Stimulated activated CD8-positive, alpha-beta memory T cell treated with anti-CD3 and anti-CD28 coated beads, Interleukin-2, amount 100 ng/mL, for 1 hour (primary cell): ENCODE measurements around the gene TCF12.

Source experiments
- DNase-seq, 2 donors: peaks; one replicate each; pipeline ENCODE4 v3.0.0-alpha.2; 2020; ENCODE audit warnings: low read depth in 2 of 2

Gene TCF12

DNA sequence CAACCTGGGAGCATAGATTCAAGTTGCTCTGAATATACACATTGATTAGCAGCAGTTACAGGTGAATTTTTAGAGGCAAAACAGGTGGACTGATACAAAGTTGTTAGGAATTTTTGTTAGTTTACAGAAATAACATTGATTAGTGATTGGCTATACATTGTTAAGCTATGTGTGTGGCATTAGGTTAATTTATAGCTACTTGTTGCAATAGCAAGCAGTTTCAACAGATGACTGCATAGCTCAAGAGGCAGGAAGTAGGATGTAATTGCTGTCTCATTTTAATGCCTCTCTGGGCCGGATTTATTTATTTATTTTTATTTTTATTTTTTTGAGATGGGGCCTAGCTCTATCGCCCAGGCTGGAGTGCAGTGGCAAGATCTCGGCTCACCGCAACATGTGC lies 99.7 kb downstream of the TCF12 start:
- DNase-seq = no peak

GRCh38 chr15:57019496-57020160 lies 101.2 kb downstream of the TCF12 start:
- DNase-seq = no peak

- no peak for DNase-seq
Measured at GRCh38 chr15:57025264-57025926, 107.0 kb downstream of the TCF12 start.

GRCh38 chr15:57026016-57026592 lies 107.7 kb downstream of the TCF12 start:
- DNase-seq = no peak

DNA sequence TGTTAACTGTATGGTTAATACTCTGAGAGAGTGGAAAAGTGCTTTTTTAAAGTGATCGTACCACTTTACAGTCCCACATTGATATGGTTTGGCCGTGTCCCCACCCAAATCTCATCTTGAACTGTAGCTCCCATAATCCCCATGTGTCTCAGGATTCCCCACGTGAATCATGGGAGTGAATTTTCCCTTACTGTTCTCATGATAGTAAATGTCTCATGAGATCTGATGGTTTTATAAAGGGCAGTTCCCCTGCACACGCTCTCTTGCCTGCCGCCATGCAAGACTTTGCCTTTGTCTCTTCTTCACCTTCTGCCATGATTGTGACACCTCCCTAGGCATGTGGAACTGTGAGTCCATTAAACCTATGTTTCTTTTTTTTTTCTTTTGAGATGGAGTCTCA lies 109.2 kb downstream of the TCF12 start:
- no peak for DNase-seq

- DNase-seq = no peak
Measured at GRCh38 chr15:57028176-57028575, 109.7 kb downstream of the TCF12 start.

DNA sequence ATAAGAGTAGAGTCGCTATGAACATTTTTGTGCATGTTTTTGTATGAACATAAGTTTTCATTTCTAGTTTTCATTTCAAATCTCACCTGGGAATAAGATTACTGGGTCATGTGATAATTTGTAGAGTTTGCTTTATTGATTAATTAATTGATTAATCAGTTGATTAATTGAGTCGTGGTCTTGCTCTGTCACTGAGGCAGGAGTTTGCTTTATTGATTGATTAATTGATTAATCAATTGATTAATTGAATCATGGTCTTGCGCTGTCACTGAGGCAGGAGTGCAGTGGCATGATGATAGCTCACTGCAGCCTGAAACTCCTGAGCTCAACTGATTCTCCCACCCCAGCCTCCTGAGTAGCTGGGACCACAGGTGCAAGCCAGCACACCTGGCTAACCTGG lies 111.6 kb downstream of the TCF12 start:
- no peak for DNase-seq

DNA sequence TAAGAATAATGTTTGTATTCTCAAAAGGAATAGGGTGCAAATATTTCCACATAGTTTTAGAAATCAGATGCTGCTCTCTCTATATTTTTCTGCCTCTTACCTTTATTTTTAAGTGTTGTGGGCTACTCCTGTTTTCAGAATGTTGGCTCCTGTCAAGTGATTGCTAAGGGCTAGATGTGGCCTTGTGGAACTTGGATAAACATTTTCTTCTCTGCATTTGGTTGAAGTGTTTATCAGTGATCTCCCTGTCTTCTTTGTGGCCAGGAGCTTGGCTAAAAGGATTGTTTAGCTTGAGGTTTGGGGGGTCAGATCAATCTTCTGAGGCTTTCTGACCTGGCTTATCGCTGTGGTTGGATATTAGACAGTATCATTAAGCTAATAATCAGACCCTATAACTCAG lies 112.6 kb downstream of the TCF12 start:
- no peak for DNase-seq

- no peak for DNase-seq
Measured at GRCh38 chr15:57031605-57032004, 113.2 kb downstream of the TCF12 start.

DNA sequence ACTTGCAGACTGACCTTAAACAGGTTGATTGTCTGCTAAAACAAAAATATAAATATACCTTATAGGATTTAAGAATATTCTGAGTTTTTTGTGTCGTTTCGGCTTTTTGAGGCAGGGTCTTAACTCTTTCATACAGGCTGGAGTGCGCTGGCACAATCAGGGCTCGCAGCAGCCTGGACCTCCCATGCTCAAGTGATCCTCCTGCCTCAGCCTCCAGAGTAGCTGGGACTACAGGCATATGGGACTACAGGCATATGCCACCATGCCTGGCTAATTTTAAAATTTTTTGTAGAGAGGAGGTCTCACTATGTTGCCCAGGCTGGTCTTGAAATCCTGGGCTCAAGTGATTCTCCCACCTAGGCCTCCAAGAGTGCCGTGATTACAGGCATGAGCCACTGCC lies 113.9 kb downstream of the TCF12 start:
- DNase-seq = no peak

DNA sequence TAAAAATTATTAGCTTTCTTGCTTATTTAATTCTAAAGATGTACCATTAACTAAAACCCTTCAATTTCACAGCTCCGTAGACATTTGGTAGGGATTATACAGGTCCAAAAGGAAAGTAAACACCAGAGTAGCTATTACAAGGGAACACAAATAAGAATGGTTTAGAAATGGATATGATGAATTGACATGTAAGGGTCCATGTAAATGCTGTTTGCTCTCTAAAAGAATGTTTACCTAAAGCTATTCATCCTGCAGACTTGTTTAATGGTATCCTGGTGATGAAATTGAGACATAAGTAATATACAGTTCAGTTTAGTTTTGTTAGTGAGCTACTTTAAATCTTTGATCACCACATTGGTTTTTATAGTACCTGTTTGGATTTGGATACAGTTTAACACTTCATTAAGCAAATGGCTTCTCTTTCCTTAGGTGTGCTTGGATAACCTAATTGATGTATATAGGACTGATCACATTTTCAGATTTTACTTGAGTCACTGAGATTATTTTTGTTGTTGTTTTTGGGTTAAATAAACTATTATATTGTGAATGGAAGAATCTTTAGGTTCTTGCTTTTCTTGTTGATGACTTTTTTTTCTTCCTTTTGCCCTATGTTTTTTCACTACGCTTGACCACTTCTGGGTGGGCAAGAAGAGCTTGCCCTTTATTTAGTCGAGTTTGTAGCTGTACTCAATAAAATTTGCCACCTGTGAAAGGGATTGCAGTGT lies 115.4 kb downstream of the TCF12 start:
- no peak for DNase-seq

- DNase-seq = no peak
Measured at GRCh38 chr15:57034613-57035012, 116.2 kb downstream of the TCF12 start.

GRCh38 chr15:57035664-57036063 lies 117.2 kb downstream of the TCF12 start:
- no peak for DNase-seq

GRCh38 chr15:57036352-57036751 lies 117.9 kb downstream of the TCF12 start:
- DNase-seq = no peak

GRCh38 chr15:57037548-57037947 lies 119.1 kb downstream of the TCF12 start:
- no peak for DNase-seq

- DNase-seq = no peak
Measured at GRCh38 chr15:57038040-57038439, 119.6 kb downstream of the TCF12 start.

DNA sequence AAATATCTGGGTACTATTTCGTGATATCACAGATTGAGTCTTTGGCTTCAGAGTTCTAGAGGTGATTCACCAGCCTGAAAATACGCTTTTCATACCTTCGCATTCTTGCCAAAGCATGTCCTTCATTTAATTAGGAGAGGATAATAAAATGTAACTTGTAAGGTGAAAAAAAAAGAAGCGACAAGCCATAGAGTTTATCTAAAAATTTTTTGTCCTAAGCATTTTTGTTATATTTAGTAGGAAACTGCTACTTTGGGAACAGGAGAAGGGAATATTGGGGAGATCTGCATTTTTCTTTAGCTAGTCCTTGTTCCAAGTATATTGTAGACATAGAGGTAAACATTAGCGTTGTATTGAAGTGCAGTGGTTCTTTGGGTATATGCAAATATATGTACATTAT lies 120.1 kb downstream of the TCF12 start:
- DNase-seq = no peak

GRCh38 chr15:57041416-57041815 lies 123.0 kb downstream of the TCF12 start:
- DNase-seq = no peak

DNA sequence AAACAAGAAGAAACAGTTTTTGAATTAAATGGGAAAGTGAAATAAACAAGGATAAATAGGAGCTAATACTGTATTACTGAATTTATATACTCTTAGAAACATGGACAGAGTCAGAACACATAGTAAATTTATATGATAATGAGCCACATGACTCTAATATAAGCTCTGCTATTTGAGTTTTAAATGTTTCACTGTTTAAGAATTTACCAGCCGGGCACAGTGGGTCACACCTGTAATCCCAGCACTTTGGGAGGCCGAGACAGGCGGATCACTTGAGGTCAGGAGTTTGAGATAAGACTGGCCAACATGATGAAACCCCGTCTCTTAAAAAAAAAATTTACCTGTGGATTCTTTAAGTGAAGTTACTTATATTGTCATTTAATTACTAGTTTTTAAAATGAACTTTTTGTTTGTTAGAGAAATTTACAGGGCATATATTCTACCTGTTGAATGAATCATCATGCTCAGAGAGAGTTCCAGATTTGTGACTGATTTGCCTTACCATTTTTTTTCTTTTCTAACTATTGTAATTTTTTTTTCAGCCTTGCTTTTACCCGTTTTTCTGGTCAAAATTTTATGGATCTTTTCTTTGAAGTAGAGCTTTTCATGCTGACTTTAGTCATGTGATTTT lies 125.7 kb downstream of the TCF12 start:
- DNase-seq = no peak

DNA sequence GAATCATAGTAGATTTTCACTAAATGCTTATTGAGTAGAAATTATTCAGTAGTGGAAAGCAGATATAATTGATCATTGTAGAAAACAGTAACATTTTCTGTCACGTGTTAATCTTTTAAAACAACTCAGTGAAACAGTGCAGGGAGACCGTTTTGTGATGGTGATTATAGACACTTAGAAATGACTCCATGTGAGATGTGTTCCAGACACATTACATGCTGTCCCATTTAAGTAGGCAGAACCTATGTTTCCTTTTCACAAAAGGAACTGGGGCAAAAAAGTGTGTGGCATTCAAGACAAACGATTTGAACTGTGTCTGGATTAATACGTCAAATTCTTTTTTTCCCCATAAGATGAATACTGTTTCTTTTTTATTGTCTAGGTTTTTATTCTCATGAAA lies 126.5 kb downstream of the TCF12 start:
- DNase-seq = no peak

GRCh38 chr15:57045741-57046382 lies 127.4 kb downstream of the TCF12 start:
- DNase-seq = no peak
